IPS-NIHi11 (cell line): ENCODE measurements around the gene DLX3.

Experiments
- DNase-seq: peaks from one replicate; pipeline ENCODE4 v3.0.0; 2012; ENCODE audit warnings: mixed read lengths, low spot score

The DLX3 gene

DNA sequence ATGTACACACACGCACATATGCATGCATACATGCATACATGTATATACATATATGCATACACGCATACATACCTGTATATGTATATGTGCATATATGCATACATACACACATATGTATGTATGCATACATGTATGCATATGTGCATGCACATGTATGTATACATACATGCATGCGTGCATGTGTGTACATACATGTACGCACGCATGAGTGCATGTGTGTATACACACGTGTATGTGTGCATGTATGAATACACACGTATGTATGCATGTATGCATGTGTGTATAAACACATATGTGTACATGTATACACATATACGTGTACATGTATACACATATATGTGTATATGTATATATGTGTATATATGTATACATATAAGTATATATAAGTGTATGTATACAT is 28.5 kb upstream of the DLX3 start:
- no peak for DNase-seq

- no peak for DNase-seq
Observed at GRCh38 chr17:50022463-50023130, 27.6 kb upstream of the DLX3 start.

GRCh38 chr17:50021681-50022370 is 26.8 kb upstream of the DLX3 start:
- no peak for DNase-seq

- no peak for DNase-seq
Observed at GRCh38 chr17:50020841-50021599, 26.0 kb upstream of the DLX3 start.

- DNase-seq: no peak
Observed at GRCh38 chr17:50018909-50019308, 23.9 kb upstream of the DLX3 start.

GRCh38 chr17:50015146-50015545 is 20.1 kb upstream of the DLX3 start:
- no peak for DNase-seq

GRCh38 chr17:50014471-50015088 is 19.6 kb upstream of the DLX3 start:
- DNase-seq: no peak

GRCh38 chr17:50013079-50013478 is 18.1 kb upstream of the DLX3 start:
- no peak for DNase-seq

DNA sequence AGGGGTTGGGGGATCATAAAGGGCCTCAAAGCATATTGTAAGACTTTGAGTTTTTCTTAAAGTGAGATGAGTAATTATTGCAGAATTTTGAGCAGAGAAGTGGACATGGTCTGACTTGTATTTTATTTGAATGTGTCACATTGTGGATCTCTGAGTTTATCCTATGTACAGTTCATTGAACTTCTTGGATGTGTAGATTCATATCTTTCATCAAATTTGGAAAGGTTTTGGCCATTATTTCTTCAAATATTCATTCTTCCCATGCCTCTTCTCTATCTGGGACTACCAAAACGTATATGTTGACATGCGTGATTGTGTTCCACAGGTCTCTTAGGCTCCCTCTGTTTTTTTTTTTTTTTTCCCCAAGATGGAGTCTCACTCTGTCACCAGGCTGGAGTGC is 14.3 kb upstream of the DLX3 start:
- DNase-seq: no peak

DNA sequence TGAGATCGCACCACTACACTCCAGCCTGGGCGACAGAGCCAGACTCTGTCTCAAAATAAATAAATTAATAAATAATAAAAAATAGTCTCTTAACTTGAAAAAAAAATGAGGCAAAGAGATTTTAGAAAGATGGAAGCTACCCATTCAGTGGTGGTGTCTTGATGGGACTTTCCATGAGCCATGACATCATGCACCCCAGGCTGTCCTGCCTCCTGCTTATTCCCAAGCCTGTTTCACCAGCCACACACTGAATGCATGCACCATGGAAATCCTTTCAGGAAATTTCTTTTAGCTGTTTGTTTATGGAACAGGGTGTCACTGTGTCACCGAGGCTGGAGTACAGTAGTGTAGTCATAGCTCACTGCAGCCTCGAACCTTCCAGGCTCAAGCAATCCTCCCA is 8.9 kb upstream of the DLX3 start:
- DNase-seq: no peak

- DNase-seq: no peak
Observed at GRCh38 chr17:49998836-49999511, 4.0 kb upstream of the DLX3 start.

DNA sequence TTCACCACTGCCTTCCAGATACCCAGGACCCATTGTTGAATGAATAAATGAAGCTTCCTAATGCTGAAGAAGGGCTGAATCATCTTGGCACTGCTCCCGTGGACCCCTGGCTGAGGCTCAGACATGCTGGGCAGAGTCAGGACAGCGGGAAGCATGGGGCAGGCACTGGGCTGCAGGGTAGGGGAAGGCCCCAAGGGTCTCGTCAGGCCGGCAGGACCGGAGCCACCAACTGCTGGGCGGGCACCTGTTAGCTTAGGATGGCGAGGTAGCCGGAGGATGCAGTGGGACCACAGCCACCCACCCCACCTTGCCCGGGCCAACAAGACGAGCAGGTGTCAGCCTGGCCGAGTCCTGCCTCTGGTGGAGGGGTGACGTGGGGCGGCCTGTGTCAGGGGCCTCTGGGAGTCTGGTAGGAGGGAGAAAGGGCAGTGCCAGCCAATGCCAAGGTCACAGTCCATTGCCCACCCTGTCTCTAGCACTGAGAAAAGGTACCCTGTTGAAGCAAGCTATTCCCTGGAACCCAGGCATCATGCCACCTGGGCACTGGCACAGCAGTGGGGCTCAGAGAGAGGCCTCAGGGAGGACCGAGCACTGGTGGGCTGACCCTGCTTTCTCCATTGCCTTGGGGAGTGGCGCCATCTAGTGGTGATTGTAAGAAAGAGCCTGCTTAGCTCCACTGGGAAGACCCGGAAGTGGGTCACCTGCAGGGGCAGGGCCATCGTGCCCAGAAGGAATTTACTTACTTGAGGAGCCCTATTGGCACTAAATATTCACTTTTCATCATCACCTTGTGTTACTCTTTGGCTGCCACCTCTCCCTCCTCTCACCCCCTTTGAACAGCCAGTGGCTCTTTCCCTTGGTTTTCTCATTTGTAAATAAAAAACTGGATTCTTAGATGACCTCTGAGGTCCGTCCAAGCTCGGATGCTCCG is 3.0 kb upstream of the DLX3 start:
- DNase-seq: peak; percentile 94

DNA sequence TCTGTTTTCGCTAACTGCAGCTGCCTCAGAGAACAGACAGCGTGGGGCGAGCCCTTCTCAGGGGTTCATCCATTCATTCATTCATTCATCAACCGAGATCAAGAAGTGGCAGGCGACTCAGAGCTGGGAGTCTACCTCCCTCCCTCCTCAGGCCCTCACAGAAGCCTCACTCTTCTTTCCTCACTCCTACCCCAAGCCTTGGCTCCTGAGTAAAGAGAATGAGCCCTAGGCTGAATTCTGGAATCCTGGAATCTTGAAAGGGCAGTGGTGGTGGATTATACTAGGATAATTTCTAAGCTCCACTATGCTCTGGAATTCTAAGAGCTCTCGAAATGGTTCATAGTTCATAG is 2.3 kb upstream of the DLX3 start:
- DNase-seq: no peak

GRCh38 chr17:49996495-49997300 is 1.7 kb upstream of the DLX3 start:
- DNase-seq: peak; percentile 83

GRCh38 chr17:49996121-49996494 is 1.1 kb upstream of the DLX3 start:
- no peak for DNase-seq

- no peak for DNase-seq
Observed at GRCh38 chr17:49994085-49995054, 654 bp downstream of the DLX3 start.

DNA sequence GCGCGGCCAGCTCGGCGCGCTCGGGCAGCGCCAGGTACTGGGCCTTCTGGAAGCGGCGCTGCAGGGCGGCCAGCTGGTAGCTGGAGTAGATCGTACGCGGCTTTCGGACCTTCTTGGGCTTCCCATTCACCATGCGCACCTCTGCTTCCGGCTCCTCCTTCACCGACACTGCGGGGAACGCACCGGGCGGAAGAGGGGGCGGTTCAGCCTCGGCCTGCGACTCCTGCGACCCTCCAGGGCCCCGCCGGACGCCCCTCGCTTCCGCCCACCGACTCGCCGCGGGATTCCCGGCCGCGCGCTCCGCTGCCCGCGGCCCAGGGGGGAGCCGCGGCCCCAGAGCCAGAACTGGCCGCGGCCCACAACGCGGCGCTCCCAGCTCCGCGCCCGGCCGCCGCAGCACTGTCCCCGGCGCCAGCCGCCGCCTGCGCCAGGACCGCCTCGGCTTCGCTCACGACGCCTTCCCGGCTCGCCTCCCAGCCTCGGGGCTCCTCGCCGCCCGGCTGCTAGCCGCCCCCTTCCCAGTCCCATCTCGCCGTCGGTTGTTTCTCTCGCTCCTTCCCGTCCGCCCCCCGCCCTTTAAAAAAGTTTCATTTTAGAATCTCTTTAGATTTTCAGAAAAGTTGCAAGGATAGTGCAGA is 1.5 kb downstream of the DLX3 start:
- no peak for DNase-seq

- DNase-seq: no peak
Observed at GRCh38 chr17:49992933-49993422, 2.0 kb downstream of the DLX3 start.
